Spinal cord (tissue), 10 donors: ENCODE measurements around the gene ABHD17B. TPM values are rescaled to one million over a fixed set of nuclear protein-coding genes. Genes with fewer than 3 reads are reported as not detected.
"Not testable (repeated sequence)": the region's sequence is repeated elsewhere in the genome, so short reads cannot be mapped to it uniquely, and the experiment has no call there.

Source experiments
- DNase-seq, 6 donors: peaks; one replicate each; pipeline versions ENCODE4 v3.0.0 to v3.0.0-alpha.2; 2013 to 2015; ENCODE audit warnings: low spot score in 6 of 6, low read depth in 4 of 6
- H3K27ac ChIP-seq: one replicate; pipeline ENCODE4 v1.5.1; 2013; ENCODE audit warnings: low read depth, low read length, control low read depth
- H3K27me3 ChIP-seq: one replicate; pipeline ENCODE4 v1.6.1; 2013; ENCODE audit warnings: low read length; ENCODE audit not compliant: control insufficient read depth, insufficient read depth
- H3K36me3 ChIP-seq: one replicate; pipeline ENCODE4 v1.6.1; 2013; ENCODE audit warnings: low read length; ENCODE audit not compliant: control insufficient read depth, insufficient read depth
- H3K4me1 ChIP-seq: one replicate; pipeline ENCODE4 v1.6.1; 2013; ENCODE audit warnings: low read length; ENCODE audit not compliant: control insufficient read depth, insufficient read depth
- H3K4me3 ChIP-seq: one replicate; pipeline ENCODE4 v1.5.1; 2013; ENCODE audit warnings: low read depth, low read length, control low read depth
- H3K9me3 ChIP-seq: one replicate; pipeline ENCODE4 v1.6.1; 2013; ENCODE audit warnings: low read length; ENCODE audit not compliant: control insufficient read depth, insufficient read depth
- WGBS: methylation state at CpG from one replicate; pipeline ENCODE4 v1.1.5; 2013; ENCODE audit warnings: missing lambda C conversion rate; ENCODE audit not compliant: insufficient coverage; 5-methylcytosine and 5-hydroxymethylcytosine counted together
- long read RNA-seq, 4 donors: transcript quantifications; one replicate each; lab custom pipeline, GENCODE V29; 2026
- polyA plus RNA-seq, 2 donors: library from polyadenylated mRNA; unstranded; fragments of 120-200 nt; gene quantifications; one replicate each; pipeline ENCODE4 v1.2.1, GENCODE V29; 2013; ENCODE audit not compliant: insufficient read length in 2 of 2
- total RNA-seq, 2 donors: library from RNA; depleted of rRNA in 1 of 2; stranded (reverse); fragments of 120-200 nt in 1 of 2; fragments of >200 nt in 1 of 2; gene quantifications; one replicate each; pipeline versions ENCODE4 v1.2.3 to v1.2.4, GENCODE V29; 2013 to 2014
- donor health status: healthy.

Gene ABHD17B
- total RNA-seq (10 to 100 TPM; 33.7 to 91.8 TPM), polyA plus RNA-seq (10 to 100 TPM; 42.2 to 58.6 TPM)
- long read RNA-seq, donor 1, transcript ABHD17B-201 (4 exons, 2,614 nt), result major isoform, 6 of 6 reads
- long read RNA-seq, donor 1, partial matches to known transcripts, result 0 of 6 reads
- long read RNA-seq, donor 1, other reads (novel, unspliced or antisense), result 0 of 6 reads
- long read RNA-seq, donor 2, partial matches to known transcripts, result 0 of 2 reads
- long read RNA-seq, donor 2, other reads (novel, unspliced or antisense), result 0 of 2 reads
- long read RNA-seq, donor 3, partial matches to known transcripts, result 0 of 2 reads
- long read RNA-seq, donor 3, other reads (novel, unspliced or antisense), result 0 of 2 reads
- long read RNA-seq, donor 4, transcript ABHD17B-201 (4 exons, 2,614 nt), result major isoform, 9 of 9 reads
- long read RNA-seq, donor 4, partial matches to known transcripts, result 0 of 9 reads
- long read RNA-seq, donor 4, other reads (novel, unspliced or antisense), result 0 of 9 reads

- Histone ChIP-seq H3K27ac (peak within 1 kb of the TSS; percentile 90), H3K27me3 (no peaks in the 10 kb centered on the region), H3K36me3 (no peaks in the 10 kb centered on the region), H3K4me1 (peaks cover 16% of the 10 kb centered on the region), H3K4me3 (peak within 1 kb of the TSS; percentile 95), H3K9me3 (no peaks in the 10 kb centered on the region)
- WGBS, result 0% methylated on average over 45 of the region's 45 CpGs
- DNase-seq, result peak; percentile 98 to 100 (median 100)
Observed at GRCh38 chr9:71911061-71911907, at the start of gene ABHD17B, which contains the start of gene C9orf85. Gene ABHD17B (minus strand): TSS chr9:71911193. CDS start chr9:71875080, 36,113 bp downstream. Gene C9orf85 (plus strand): TSS chr9:71911639. CDS start chr9:71911735, 96 bp downstream.

DNA sequence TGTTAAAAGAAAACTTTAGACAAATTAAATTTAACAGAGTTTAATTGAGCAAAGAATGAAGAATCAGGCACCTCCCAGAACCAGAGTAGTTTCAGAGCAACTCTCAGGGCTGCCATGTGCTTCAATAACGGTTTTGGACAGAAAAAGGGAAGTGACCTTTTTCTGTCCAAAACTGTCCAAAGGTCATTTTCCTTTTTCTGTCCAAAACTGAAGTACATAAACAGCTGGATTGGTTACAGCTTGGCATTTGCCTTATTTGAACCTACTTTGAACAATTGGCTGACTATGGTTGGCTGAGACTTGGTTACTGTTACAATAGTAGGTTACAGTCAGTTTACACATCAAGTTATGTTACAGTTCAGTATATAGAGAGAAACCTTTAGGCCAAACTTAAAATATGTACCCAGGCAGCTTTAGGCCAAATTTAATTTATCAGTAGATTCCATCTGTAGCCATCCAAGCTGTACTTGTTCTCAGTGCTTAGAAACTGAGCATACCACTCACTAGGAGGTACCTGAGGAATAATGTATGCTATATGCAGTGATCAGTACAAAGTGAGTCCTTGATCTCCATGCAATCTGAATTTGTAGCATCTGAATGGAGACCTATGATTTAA lies 44.4 kb upstream of the ABHD17B start:
- no peak overlapping the region for H3K4me3 ChIP-seq
- DNase-seq, result no peak
- H3K36me3 ChIP-seq, result no peaks in the 10 kb centered on the region
- H3K27me3 ChIP-seq, result no peaks in the 10 kb centered on the region
- no peaks in the 10 kb centered on the region for H3K4me1 ChIP-seq
- WGBS, result no CpG with 5 or more reads among the region's 1 CpG
- H3K27ac ChIP-seq, result no peak overlapping the region
- no peaks in the 10 kb centered on the region for H3K9me3 ChIP-seq

GRCh38 chr9:71954652-71955051 lies 43.7 kb upstream of the ABHD17B start:
- not testable (repeated sequence) for H3K4me1 ChIP-seq, H3K36me3 ChIP-seq, H3K27me3 ChIP-seq, H3K27ac ChIP-seq, H3K9me3 ChIP-seq, DNase-seq, H3K4me3 ChIP-seq
- whole genome bisulfite sequencing, result 90% methylated on average over 1 of the region's 2 CpGs

DNA sequence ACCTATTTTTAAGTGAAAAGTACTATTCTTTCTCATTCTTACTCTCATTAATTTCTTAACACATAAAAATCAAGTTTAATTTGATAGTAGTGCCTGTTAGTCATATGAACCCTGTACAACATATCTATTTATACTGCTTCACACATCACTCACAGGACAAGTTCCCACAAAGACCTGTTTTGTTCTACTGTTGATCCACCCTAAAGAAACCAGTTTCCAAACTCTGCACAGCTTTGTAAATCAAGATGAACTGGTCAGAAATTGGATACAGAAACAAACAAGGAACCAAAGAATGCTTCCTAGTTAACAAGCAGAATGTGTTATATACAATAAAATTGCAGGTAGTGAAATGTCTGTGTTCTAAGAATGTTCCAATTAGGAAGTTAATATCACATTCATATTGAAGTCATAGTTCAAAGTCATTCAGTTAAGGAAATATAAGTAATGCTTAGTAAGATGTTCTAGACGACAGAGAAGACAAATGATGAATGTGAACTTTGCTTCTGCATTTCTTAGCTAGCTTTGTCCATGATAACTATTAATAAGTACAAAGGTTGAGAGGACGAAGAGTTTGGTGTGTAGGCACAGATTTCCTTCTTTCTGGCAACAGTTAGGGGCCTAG lies 33.9 kb upstream of the ABHD17B start:
- H3K9me3 ChIP-seq, result no peaks in the 10 kb centered on the region
- WGBS, result no CpG with 5 or more reads among the region's 2 CpGs
- DNase-seq, result no peak
- H3K27me3 ChIP-seq, result no peaks in the 10 kb centered on the region
- H3K4me1 ChIP-seq, result no peaks in the 10 kb centered on the region
- no peak overlapping the region for H3K27ac ChIP-seq
- H3K4me3 ChIP-seq, result no peak overlapping the region
- no peaks in the 10 kb centered on the region for H3K36me3 ChIP-seq

DNA sequence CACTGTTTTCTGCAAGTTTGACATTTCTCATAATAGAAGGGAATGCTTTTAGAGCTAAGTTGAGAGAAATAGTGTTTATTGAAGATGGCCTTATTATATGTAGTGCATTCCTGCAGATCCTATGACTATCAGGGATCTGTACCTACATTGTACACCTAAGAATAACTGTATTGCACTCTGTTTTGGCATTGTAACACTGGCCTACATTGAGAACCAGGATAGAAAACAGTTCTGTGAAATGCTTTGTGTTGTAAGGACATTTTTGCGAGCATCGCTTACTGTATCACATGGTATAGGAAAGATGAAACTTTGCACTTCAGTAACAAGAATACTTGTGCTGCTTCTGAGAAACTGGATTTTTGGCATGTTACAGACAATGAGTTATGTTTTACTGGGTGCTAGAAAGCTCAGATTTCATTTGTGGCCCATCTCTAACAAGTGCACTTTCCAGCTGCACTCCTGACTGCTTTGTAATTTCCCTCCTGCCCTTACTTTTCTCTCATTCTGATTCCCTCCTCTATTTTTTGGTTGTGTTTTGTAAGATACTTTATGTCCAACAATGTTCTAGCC lies 31.1 kb upstream of the ABHD17B start:
- no peaks in the 10 kb centered on the region for H3K36me3 ChIP-seq
- no peaks in the 10 kb centered on the region for H3K4me1 ChIP-seq
- no peak for DNase-seq
- H3K4me3 ChIP-seq, result no peak overlapping the region
- WGBS, result 83% methylated on average over 2 of the region's 2 CpGs
- H3K9me3 ChIP-seq, result no peaks in the 10 kb centered on the region
- H3K27ac ChIP-seq, result no peak overlapping the region
- no peaks in the 10 kb centered on the region for H3K27me3 ChIP-seq

DNA sequence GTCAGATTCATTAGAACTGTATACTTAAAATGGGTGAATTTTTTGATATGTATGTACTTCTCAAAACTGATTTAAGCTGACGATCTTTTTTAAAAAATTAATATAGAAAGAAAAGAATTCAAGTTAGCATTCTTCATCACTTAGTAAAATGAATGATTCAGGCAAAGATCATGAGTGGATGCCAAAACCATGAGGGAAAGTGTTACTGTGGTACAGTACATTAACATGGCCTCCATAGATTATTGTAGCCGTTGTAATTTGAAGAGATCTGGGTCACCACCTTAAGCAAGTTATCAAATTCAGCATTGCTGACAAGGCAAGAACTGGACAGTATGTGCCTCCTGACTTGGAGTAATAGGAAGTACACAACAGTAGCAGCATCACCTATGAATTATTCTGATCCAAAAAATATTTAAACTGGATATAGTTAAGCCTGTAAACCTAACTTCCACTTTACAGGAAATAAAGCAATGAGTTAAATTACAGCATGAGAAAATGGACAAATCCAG lies 30.1 kb upstream of the ABHD17B start:
- WGBS, result no CpG with 5 or more reads among the region's 2 CpGs
- H3K4me3 ChIP-seq, result no peak overlapping the region
- no peaks in the 10 kb centered on the region for H3K4me1 ChIP-seq
- H3K27ac ChIP-seq, result no peak overlapping the region
- H3K9me3 ChIP-seq, result no peaks in the 10 kb centered on the region
- no peaks in the 10 kb centered on the region for H3K27me3 ChIP-seq
- H3K36me3 ChIP-seq, result no peaks in the 10 kb centered on the region
- DNase-seq, result no peak

- Histone ChIP-seq H3K36me3 (no peaks in the 10 kb centered on the region), H3K27ac (no peak overlapping the region)
- no CpG with 5 or more reads among the region's 1 CpG for WGBS
Observed at GRCh38 chr9:71937898-71938297, 26.9 kb upstream of the ABHD17B start.

DNA sequence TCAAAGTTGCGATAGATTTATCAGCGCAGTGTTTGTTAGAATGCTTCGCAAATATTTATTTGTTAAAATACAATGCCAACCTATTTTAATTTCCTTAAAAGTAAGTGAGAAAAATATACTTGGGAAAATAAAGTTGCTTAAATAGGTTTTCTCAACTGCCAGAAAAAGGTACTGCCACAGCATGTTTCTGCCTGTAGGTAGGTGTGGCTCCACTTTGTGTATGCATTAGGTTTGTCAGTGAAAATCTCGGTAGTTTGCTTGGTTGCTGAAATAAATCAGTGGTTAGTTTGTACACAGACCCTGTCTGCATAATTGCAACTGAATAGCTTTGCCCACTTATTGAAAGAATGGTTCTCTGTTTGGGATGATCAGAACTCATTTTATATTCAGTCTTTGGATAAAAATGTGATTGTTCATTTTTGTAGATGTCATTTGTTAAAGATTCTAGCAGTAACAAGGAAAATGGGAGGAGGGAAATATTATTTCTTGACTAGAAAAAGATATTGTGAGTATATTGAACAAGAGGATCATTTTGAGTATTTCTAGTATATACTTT lies 26.2 kb upstream of the ABHD17B start:
- no peak overlapping the region for H3K27ac ChIP-seq
- no peaks in the 10 kb centered on the region for H3K36me3 ChIP-seq
- peak in 1 of 6 donors; percentile 20 for DNase-seq
- no peaks in the 10 kb centered on the region for H3K4me1 ChIP-seq
- H3K27me3 ChIP-seq, result no peaks in the 10 kb centered on the region
- no peaks in the 10 kb centered on the region for H3K9me3 ChIP-seq
- WGBS, result no CpG with 5 or more reads among the region's 4 CpGs
- no peak overlapping the region for H3K4me3 ChIP-seq

More at GRCh38 chr9:71937898-71938297, 26.9 kb upstream of the ABHD17B start:
- Histone ChIP-seq H3K9me3 (no peaks in the 10 kb centered on the region), H3K27me3 (no peaks in the 10 kb centered on the region), H3K4me1 (no peaks in the 10 kb centered on the region), H3K4me3 (no peak overlapping the region)
- DNase-seq, result no peak
